A673 (cell line): Measurements from ENCODE around the gene DDN.

Experiments
- CTCF ChIP-seq: fragments of 300-800, 200-600 bp; sonication (generic); conservative IDR thresholded peaks from 2 replicates; pipeline ENCODE4 v1.5.1; 2017; ENCODE audit warnings: low read depth, mild to moderate bottlenecking, antibody characterized with exemption, low read length, moderate library complexity, mixed read lengths
- EZH2 ChIP-seq: fragments of 200-600 bp; sonication (generic); IDR thresholded peaks from 2 replicates; pipeline ENCODE4 v1.6.1; 2017; ENCODE audit warnings: borderline replicate concordance, low read depth, mild to moderate bottlenecking, mixed read lengths, antibody characterized with exemption, low read length; ENCODE audit not compliant: poor library complexity, severe bottlenecking

GRCh38 chr12:49033611-49034285 lies 34.6 kb upstream of the DDN start:
- no peak for TF ChIP-seq CTCF
- TF ChIP-seq EZH2: no peak
